GM23248 (cell line): Measurements from ENCODE around the gene MAMDC2.
"Not testable (repeated sequence)": the region's sequence is repeated elsewhere in the genome, so short reads cannot be mapped to it uniquely, and the experiment has no call there.

Source experiments
- EZH2 ChIP-seq: fragments of 200-600 bp; sonication (generic); IDR thresholded peaks from 2 replicates; pipeline ENCODE4 v1.6.1; 2018; ENCODE audit warnings: antibody characterized with exemption, mild to moderate bottlenecking; ENCODE audit not compliant: insufficient read depth, poor library complexity, severe bottlenecking
- EZH2phosphoT487 ChIP-seq: fragments of 200-600 bp; sonication (generic); IDR thresholded peaks from 2 replicates; pipeline ENCODE4 v1.6.1; 2018; ENCODE audit warnings: antibody characterized with exemption, moderate library complexity, mild to moderate bottlenecking, low read depth; ENCODE audit not compliant: insufficient read depth

DNA sequence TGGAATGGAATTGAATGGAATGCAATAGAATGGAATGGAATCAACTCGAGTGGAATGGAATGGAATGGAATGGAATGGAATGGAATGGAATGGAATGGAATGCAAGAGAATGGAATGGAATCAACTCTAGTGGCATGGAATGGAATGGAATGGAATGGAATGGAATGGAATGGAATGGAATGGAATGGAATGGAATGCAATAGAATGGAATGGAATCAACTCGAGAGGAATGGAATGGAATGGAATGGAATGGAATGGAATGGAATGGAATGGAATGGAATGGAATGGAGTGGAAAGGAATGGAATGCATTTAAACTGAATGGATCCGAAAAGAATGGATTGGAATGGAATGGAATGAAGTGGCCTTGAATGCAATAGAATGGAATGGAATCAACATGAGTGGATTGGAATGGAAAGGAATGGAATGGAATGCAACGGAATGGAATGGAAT is 5.5 kb upstream of the MAMDC2 start:
- TF ChIP-seq EZH2, EZH2phosphoT487: not testable (repeated sequence)
